GM23338 (cell line): Measurements from ENCODE around the gene KRT38. TPM values are rescaled to one million over a fixed set of nuclear protein-coding genes. Genes with fewer than 3 reads are reported as not detected.

ENCODE experiments used
- ATAC-seq: fragments of 200-7000 bp; cut with Tn5 transposase; 3 replicates; pipeline ENCODE4 v1.9.1; 2020
- DNase-seq: peaks from one replicate; pipeline ENCODE4 v3.0.0-alpha.2; 2015; ENCODE audit warnings: low spot score
- H2AFZ ChIP-seq: fragments of 200-600 bp; sonication (generic); 2 replicates; pipeline ENCODE4 v1.8.0; 2016; ENCODE audit warnings: antibody characterized with exemption, mild to moderate bottlenecking, moderate library complexity
- H3F3A ChIP-seq: fragments of 200-600 bp; sonication (generic); replicated peaks from 2 replicates; pipeline ENCODE4 v1.8.0; 2017; ENCODE audit warnings: antibody characterized with exemption, mixed run types, low read depth
- H3K27ac ChIP-seq: fragments of 200-600 bp; sonication (generic); 2 replicates; pipeline ENCODE4 v1.6.1; 2016; ENCODE audit warnings: low read depth
- H3K27me3 ChIP-seq: fragments of 200-600 bp; sonication (generic); 2 replicates; pipeline ENCODE4 v1.8.0; 2016; ENCODE audit warnings: mild to moderate bottlenecking, mixed run types, moderate library complexity; ENCODE audit not compliant: insufficient read depth
- H3K36me3 ChIP-seq: fragments of 200-600 bp; sonication (generic); 2 replicates; pipeline ENCODE4 v1.8.0; 2016; ENCODE audit warnings: mild to moderate bottlenecking; ENCODE audit not compliant: insufficient read depth
- H3K4me1 ChIP-seq: fragments of 200-600 bp; sonication (generic); 2 replicates; pipeline ENCODE4 v1.8.0; 2016; ENCODE audit warnings: mild to moderate bottlenecking, moderate library complexity; ENCODE audit not compliant: insufficient read depth
- H3K4me2 ChIP-seq: fragments of 200-600 bp; sonication (generic); 2 replicates; pipeline ENCODE4 v1.7.1; 2017; ENCODE audit warnings: mixed run types
- H3K4me3 ChIP-seq: fragments of 200-600 bp; sonication (generic); 2 replicates; pipeline ENCODE4 v1.6.1; 2016; ENCODE audit warnings: mixed run types
- H3K79me2 ChIP-seq: fragments of 200-600 bp; sonication (generic); replicated peaks from 2 replicates; pipeline ENCODE4 v1.8.0; 2017; ENCODE audit warnings: mild to moderate bottlenecking; ENCODE audit not compliant: insufficient read depth
- H3K9me2 ChIP-seq: fragments of 200-600 bp; sonication (generic); 2 replicates; pipeline ENCODE4 v1.8.0; 2017; ENCODE audit not compliant: insufficient read depth
- H4K20me1 ChIP-seq: fragments of 200-600 bp; sonication (generic); replicated peaks from 2 replicates; pipeline ENCODE4 v1.8.0; 2017; ENCODE audit warnings: mild to moderate bottlenecking; ENCODE audit not compliant: insufficient read depth
- H3K27ac Mint-ChIP-seq: 2 replicates; pipeline ENCODE4 v1.8.0; 2020; ENCODE audit warnings: inconsistent platforms, mild to moderate bottlenecking, moderate library complexity, mixed read lengths
- H3K27me3 Mint-ChIP-seq: 3 replicates; pipeline ENCODE4 v1.8.0; 2022; ENCODE audit warnings: low read depth, mild to moderate bottlenecking, moderate library complexity, mixed read lengths, inconsistent platforms; ENCODE audit not compliant: insufficient read depth, poor library complexity
- H3K36me3 Mint-ChIP-seq: 3 replicates; pipeline ENCODE4 v1.8.0; 2021; ENCODE audit warnings: low read depth, mild to moderate bottlenecking, inconsistent platforms, moderate library complexity, mixed read lengths
- H3K4me1 Mint-ChIP-seq: 3 replicates; pipeline ENCODE4 v1.8.0; 2020; ENCODE audit warnings: mild to moderate bottlenecking, inconsistent platforms, mixed read lengths
- H3K4me3 Mint-ChIP-seq: 3 replicates; pipeline ENCODE4 v1.8.0; 2021; ENCODE audit warnings: moderate library complexity, mild to moderate bottlenecking, inconsistent platforms, mixed read lengths
- H3K9me3 Mint-ChIP-seq: 3 replicates; pipeline ENCODE4 v1.8.0; 2020; ENCODE audit warnings: moderate library complexity, mild to moderate bottlenecking, inconsistent platforms, mixed read lengths
- CREB1 ChIP-seq: fragments of 250-450 bp; sonication (Bioruptor Pico); IDR thresholded peaks from 2 replicates; pipeline ENCODE4 v1.5.0; 2020; ENCODE audit warnings: low read depth, mild to moderate bottlenecking, moderate library complexity
- CTCF ChIP-seq, 2 experiments: fragments of 200-600 bp in 1 of 2; sonication (generic) in 1 of 2; conservative IDR thresholded peaks; 2 replicates each; pipeline versions ENCODE4 v1.5.1 to v1.6.1; 2016 to 2017; ENCODE audit warnings: antibody characterized with exemption in 2 of 2, low read depth in 2 of 2, mild to moderate bottlenecking in 2 of 2, moderate library complexity in 1 of 2
- ETS1 ChIP-seq: IDR thresholded peaks from 2 replicates; pipeline ENCODE4 v1.6.1; 2016; ENCODE audit warnings: antibody characterized with exemption
- EZH2 ChIP-seq: fragments of 200-600 bp; sonication (generic); IDR thresholded peaks from one replicate; pipeline ENCODE4 v1.8.0; 2017; ENCODE audit warnings: antibody characterized with exemption, mild to moderate bottlenecking, low read depth; ENCODE audit not compliant: unreplicated experiment
- EZH2phosphoT487 ChIP-seq: fragments of 200-600 bp; sonication (generic); IDR thresholded peaks from one replicate; pipeline ENCODE4 v1.8.1; 2018; ENCODE audit warnings: antibody characterized with exemption; ENCODE audit not compliant: unreplicated experiment
- JUNB ChIP-seq: IDR thresholded peaks from one replicate; pipeline ENCODE4 v1.6.1; 2016; ENCODE audit warnings: antibody characterized with exemption; ENCODE audit not compliant: unreplicated experiment
- NANOG ChIP-seq: IDR thresholded peaks from 2 replicates; pipeline ENCODE4 v1.6.1; 2016; ENCODE audit warnings: antibody characterized with exemption, borderline replicate concordance
- POLR2AphosphoS5 ChIP-seq: IDR thresholded peaks from 2 replicates; pipeline ENCODE4 v1.6.1; 2016; ENCODE audit warnings: antibody characterized with exemption, low read depth
- REST ChIP-seq: IDR thresholded peaks from one replicate; pipeline ENCODE4 v1.6.1; 2018; ENCODE audit warnings: antibody characterized with exemption; ENCODE audit not compliant: unreplicated experiment
- STAT1 ChIP-seq: IDR thresholded peaks from one replicate; pipeline ENCODE4 v1.6.1; 2016; ENCODE audit warnings: antibody characterized with exemption; ENCODE audit not compliant: unreplicated experiment
- ZNF114 ChIP-seq: fragments of 250-450 bp; sonication (Bioruptor Pico); IDR thresholded peaks from 2 replicates; pipeline ENCODE4 v1.5.0; 2020; ENCODE audit warnings: mild to moderate bottlenecking, moderate library complexity
- ZNF331 ChIP-seq: fragments of 250-450 bp; sonication (Bioruptor Pico); IDR thresholded peaks from 2 replicates; pipeline ENCODE4 v1.5.0; 2020; ENCODE audit warnings: low read depth, mild to moderate bottlenecking, moderate library complexity
- ZNF462 ChIP-seq: fragments of 250-450 bp; sonication (Bioruptor Pico); IDR thresholded peaks from 2 replicates; pipeline ENCODE4 v1.5.0; 2020; ENCODE audit warnings: mild to moderate bottlenecking, moderate library complexity
- polyA plus RNA-seq: library from polyadenylated mRNA; unstranded; fragments of >200 nt; fragmentation: Nextera tagmentation; extraction: Ambion mirVana; gene quantifications from 2 replicates; pipeline ENCODE4 v1.2.1, GENCODE V29; 2016
- total RNA-seq: library from RNA; depleted of rRNA; stranded (reverse); fragments of >200 nt; shearing (Covaris generic); gene quantifications from 2 replicates; pipeline ENCODE4 v1.2.3, GENCODE V29; 2014

KRT38 gene
- total and polyA plus RNA-seq, 2 experiments from 2014 or later, result not detected

GRCh38 chr17:41413982-41414381, 26.8 kb downstream of the KRT38 start:
- Mint-ChIP-seq H3K27ac (no peak overlapping the region), H3K4me1 (peaks cover 31% of the 10 kb centered on the region), H3K4me3 (no peak overlapping the region), H3K27me3 (peaks cover 3% of the 10 kb centered on the region), H3K36me3 (no peaks in the 10 kb centered on the region), H3K9me3 (no peaks in the 10 kb centered on the region)
- Histone ChIP-seq H3K4me1 (peaks cover 12% of the 10 kb centered on the region; the same call in 1 of the 2 replicates), H4K20me1 (no peaks in the 10 kb centered on the region), H3K27me3 (no peaks in the 10 kb centered on the region), H2AFZ (no peak overlapping the region), H3K27ac (no peak overlapping the region), H3K79me2 (no peaks in the 10 kb centered on the region), H3K4me2 (no peak overlapping the region), H3K9me2 (peaks cover 11% of the 10 kb centered on the region), H3K4me3 (no peak overlapping the region), H3K36me3 (no peaks in the 10 kb centered on the region), H3F3A (no peaks in the 10 kb centered on the region)
- ATAC-seq (no peak), DNase-seq (no peak)
- TF ChIP-seq CREB1 (CRISPR knock-in tag), result no peak
- no peak for TF ChIP-seq REST
- TF ChIP-seq ETS1, result no peak
- no peak for TF ChIP-seq ZNF462 (CRISPR knock-in tag)
- TF ChIP-seq ZNF331 (CRISPR knock-in tag), result no peak
- TF ChIP-seq POLR2AphosphoS5, result no peak
- no peak for TF ChIP-seq EZH2
- no peak for TF ChIP-seq ZNF114 (CRISPR knock-in tag)
- no peak for TF ChIP-seq CTCF (conservative IDR thresholded peaks at IDR 0.05; ENCODE audit: low read depth in 2 of 2)
- TF ChIP-seq NANOG, result no peak
- no peak for TF ChIP-seq STAT1
- no peak for TF ChIP-seq EZH2phosphoT487
- TF ChIP-seq JUNB, result no peak
